Stimulated activated naive CD8-positive, alpha-beta T cell treated with anti-CD3 and anti-CD28 coated beads, Interleukin-15, Interleukin-2, amounts not matched to agents 100 U/mL and 50 U/mL, for 24 hours (primary cell): ENCODE measurements around the gene CAMK2G.

Experiments
- ATAC-seq: fragments of 150-1000 bp; cut with Tn5 transposase; one replicate; pipeline ENCODE4 v1.10.0; 2021
- DNase-seq: peaks from one replicate; pipeline ENCODE4 v3.0.0; 2021

CAMK2G gene

DNA sequence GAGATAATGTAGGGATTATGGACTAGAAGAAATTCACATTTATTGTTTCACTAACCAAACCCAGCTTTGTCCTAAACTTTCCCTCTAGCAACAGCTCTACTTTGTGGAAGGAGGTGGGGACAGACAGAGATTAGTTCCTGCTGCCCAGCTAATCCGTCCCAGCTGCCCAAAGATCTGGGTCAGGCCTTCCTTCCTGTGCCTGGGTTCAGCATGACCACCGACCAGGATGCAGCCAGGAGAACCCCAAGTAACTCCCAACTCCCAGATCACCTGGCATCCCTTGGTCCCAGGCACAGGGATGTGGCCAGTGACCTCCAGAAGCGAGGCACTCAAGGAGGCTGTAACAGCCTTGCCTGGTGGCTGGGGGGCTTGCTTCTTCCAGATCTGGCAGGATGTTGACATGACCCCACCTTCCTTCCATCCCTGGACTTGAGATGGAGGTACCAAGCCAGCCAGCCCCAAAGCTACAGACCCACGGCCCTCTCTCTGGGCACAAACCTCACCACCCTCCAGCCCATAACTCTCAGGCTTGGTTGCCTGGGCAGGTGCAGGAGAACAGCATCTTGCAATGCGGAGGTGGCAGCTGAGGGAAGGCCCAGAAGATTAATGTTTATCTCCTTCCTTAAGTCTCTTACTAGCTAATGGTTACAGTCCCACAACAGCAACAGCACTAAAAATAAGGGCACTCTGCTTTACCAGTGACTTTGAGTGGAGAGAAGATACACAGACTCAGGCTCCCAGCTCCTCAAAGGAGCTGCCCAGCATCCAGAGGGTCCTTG, 11.1 kb downstream of the CAMK2G start:
- ATAC-seq (no peak), DNase-seq (no peak)

DNA sequence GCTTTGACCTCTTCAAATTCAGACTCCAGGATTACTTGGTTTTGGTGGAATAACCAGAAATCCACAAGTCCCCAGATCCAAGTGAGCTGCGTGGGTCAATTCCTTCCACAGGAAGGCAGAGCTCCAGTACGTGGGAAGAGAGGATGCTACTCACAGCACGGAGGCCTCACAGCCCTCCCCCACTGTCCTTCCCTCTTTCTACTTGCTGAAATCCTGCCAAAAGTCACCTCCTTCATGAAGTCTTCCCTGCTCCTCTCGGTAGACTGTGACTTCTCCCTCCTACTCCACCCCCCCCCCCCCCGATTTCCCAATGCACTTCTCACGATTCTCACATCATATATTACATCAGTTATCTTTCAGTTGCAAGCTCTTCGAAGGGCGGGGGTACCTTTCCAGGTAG, 12.3 kb downstream of the CAMK2G start:
- no peak for ATAC-seq
- DNase-seq, result no peak

DNA sequence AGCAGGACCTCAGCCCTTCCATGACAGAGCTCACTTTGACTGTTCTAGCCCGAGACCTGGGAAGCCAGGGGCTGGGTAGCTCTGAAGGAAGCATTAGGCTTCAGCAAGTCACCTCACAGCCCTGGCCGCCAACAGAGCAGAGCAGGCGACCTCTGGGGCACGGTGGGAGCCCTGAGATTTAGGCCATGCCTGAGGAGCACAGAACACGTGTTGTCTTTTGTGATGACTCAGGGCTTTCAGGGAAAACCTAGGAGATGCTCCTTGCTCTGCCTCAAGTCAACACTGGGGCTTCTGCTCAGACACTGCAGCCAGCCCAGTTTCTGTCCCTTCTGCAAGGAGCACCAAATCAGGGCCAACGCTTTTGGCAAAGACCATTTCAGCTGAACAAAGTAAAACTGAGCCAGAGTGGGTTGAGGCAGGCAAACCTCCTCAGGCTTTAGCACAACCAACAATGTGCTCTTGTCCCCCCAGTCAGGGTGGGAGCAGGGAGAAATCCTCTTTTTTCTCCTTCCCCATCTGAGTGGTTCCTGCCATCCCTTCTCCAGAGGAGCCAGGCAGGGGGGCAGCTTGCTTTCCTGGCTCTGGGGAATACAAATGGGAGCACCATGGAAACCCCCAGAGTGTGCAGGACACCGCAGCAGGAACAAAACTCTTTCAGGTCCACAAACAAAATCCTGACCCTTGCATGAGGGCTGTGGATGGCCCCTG, 14.4 kb downstream of the CAMK2G start:
- peak; percentile 24 for ATAC-seq

GRCh38 chr10:73859428-73859783, 14.9 kb downstream of the CAMK2G start:
- DNase-seq, result peak; percentile 50
- peak; percentile 67 for ATAC-seq

More for the DNA sequence above, 14.4 kb downstream of the CAMK2G start:
- no peak for DNase-seq

GRCh38 chr10:73858750-73859427, 15.5 kb downstream of the CAMK2G start:
- DNase-seq (no peak), ATAC-seq (no peak)

GRCh38 chr10:73858013-73858708, 16.2 kb downstream of the CAMK2G start:
- ATAC-seq, result no peak
- DNase-seq, result no peak

- DNase-seq, result peak; percentile 26
- peak; percentile 79 for ATAC-seq
Observed at GRCh38 chr10:73857446-73857845, 16.9 kb downstream of the CAMK2G start.

DNA sequence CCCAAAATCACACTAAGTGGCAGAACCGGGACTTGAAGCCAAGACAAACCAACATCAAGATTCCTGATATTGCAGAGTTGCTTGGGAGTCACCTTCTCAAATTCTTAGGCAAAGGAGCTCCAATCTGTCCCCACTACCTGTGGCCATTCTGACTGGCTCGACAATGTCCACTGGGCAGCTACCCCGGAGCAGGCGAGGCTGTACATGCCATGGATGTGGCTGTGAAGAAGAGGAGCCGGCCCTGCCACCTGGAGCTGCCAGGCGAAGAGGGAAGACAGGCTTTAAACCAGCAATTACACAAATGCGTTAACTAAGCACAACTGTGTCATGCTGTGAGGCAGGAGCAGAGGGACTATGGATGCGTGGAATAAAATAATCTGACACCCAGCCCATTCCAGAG, 18.1 kb downstream of the CAMK2G start:
- DNase-seq, result no peak
- no peak for ATAC-seq

DNA sequence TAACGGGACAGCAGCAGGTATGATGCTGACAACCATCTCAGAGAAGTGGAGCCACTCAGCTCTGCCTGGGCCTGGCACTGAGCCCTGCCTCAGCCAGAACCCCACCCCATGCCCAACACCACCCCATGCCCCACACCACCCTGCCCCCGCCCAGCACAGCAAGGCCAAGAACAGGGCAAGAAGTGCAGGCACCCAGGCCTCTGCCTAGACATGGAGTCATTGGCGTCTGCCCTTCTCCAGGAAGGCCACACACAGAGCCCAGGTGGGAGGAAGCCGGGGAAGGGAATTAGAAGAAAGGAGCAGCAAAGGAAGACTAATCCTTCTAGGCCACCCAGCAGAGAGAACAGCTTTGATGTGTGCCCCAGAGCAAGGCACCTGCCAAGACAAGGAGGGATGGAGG, 18.9 kb downstream of the CAMK2G start:
- DNase-seq, result no peak
- ATAC-seq, result no peak

DNA sequence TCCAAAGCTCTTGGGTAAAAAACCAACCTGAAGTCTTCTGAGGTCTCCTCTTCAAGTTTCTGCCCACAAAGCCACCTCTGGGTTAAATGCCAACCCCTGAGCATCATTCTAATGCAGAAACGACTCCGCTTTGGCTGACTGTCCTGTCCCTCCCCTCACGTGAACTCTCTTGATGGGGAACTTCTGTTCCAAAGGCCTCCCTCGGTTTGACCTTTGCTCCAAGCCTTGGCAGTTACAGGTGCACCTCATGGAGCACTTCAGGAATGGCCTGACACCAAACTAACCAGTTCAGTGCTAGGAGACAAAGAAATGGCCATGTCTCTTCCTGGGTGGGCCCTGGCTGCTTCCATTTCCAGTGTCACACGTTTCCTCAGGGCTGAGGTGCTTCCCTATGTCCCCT, 20.0 kb downstream of the CAMK2G start:
- no peak for DNase-seq
- ATAC-seq, result no peak

GRCh38 chr10:73853196-73853595, 21.2 kb downstream of the CAMK2G start:
- no peak for ATAC-seq

DNA sequence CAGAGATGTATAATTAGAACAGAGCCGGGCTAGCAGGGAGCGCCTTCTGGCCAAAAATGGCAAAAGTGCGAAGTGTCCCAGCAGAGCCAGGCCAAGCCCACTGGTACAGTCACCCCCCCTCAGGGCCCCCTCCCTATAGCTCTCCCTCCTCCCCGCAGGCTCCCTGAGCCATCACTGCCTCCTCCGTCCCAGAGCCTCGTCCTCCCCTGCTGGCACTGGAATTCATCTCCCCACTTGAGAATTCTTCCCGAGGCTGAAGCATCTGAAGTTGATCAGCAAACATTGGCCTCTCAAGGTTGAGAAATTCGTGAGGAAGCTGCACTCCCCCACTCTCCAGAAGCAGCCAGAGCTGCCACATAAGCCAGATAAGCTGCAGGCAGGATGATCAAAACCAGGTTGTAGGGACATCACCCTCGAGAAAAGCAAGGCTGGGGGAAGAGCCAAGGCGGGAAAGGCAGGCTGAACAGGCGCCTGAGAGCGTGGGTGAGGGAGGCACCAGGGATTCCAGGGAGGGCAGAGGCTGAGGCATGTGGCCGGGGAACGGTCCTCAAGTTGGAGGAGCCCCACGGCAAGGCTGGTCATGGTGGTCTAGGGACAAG, 23.4 kb downstream of the CAMK2G start:
- ATAC-seq, result no peak
- DNase-seq, result no peak

More at GRCh38 chr10:73853196-73853595, 21.2 kb downstream of the CAMK2G start:
- no peak for DNase-seq

DNA sequence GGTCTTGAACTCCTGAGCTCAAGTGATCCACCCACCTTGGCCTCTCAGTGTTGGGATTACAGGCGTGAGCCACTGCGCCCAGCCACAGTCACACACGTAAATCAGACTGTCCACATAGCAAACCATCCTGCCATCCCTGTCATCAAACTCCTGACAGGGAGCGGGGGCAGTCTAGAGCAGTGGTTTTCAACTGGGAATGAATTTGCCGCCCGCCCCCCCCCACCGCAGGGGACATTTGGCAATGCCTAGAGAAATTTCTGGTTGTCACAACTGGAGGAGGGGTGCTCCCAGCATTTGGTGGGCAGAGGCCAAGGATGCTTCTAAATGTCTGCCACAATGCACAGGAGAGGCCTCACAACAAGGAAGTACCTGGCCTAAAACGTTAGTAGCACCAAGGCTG, 24.1 kb downstream of the CAMK2G start:
- DNase-seq (no peak), ATAC-seq (no peak)

GRCh38 chr10:73848821-73849489, 25.4 kb downstream of the CAMK2G start:
- peak; percentile 98 for ATAC-seq

GRCh38 chr10:73847031-73847430, 27.3 kb downstream of the CAMK2G start:
- no peak for DNase-seq
- ATAC-seq, result no peak

More at GRCh38 chr10:73848821-73849489, 25.4 kb downstream of the CAMK2G start:
- peak; percentile 94 for DNase-seq

GRCh38 chr10:73843261-73843660, 31.1 kb downstream of the CAMK2G start:
- DNase-seq (no peak), ATAC-seq (no peak)

DNA sequence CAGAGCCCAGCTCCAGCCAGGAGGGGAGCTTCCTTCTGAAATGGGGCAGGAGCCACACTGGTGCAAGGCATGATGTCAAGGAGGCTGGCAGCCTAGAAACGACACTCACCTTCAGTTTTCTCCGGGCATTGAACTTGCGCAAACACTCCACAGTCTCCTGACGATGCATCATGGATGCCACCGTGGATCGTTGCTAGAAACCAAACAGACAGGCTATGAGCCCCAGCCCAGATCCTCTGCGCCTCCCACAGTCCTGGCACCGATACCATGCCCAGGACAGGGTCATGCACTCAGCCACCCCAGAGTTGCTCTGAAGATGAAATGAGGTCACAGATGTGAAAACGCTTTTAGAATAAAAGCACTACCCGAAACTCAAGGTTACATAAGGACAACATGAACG, 32.0 kb downstream of the CAMK2G start:
- no peak for ATAC-seq
- no peak for DNase-seq

- ATAC-seq, result no peak
- no peak for DNase-seq
Observed at GRCh38 chr10:73841526-73842285, 32.6 kb downstream of the CAMK2G start.

- DNase-seq (no peak), ATAC-seq (no peak)
Observed at GRCh38 chr10:73841061-73841421, 33.3 kb downstream of the CAMK2G start.

- ATAC-seq, result no peak
- DNase-seq, result no peak
Observed at GRCh38 chr10:73840403-73841060, 33.8 kb downstream of the CAMK2G start.
